ENCODE results near the gene SH3RF1.

Gene SH3RF1

DNA sequence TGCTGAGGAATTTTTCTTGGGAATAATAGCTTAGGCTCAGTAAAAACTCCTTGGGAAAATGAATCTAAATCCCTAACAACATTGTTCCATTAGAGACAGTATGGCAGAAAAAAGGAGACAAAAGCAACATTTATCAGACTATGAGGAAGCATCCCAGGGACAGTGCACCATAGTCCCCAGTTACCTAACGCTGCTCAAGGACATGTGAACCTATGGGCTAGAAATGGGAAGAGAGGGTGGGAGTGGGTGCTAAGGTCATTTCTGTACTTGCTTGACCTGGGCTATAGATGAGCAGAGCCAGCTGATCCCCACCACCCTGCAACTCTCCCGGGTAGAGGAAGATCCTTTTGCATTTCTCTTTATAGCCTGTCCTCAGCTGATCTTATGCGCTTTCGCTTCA is 162.5 kb downstream of the SH3RF1 start:
- no peaks in the 10 kb centered on the region for H3K4me1 ChIP-seq (ENCODE audit: low read depth, poor library complexity, severe bottlenecking)
- no peak overlapping the region for H2AFZ ChIP-seq (ENCODE audit: low read depth)
- no peak overlapping the region for H3K9ac ChIP-seq
- H3K79me2 ChIP-seq (ENCODE audit: insufficient read depth, low read depth), result no peaks in the 10 kb centered on the region
- H4K20me1 ChIP-seq (ENCODE audit: insufficient read depth), result no peaks in the 10 kb centered on the region
- H3K36me3 ChIP-seq (ENCODE audit: insufficient read depth), result no peaks in the 10 kb centered on the region
- no peak overlapping the region for H3K27ac ChIP-seq
- TF ChIP-seq, protein P1, sequence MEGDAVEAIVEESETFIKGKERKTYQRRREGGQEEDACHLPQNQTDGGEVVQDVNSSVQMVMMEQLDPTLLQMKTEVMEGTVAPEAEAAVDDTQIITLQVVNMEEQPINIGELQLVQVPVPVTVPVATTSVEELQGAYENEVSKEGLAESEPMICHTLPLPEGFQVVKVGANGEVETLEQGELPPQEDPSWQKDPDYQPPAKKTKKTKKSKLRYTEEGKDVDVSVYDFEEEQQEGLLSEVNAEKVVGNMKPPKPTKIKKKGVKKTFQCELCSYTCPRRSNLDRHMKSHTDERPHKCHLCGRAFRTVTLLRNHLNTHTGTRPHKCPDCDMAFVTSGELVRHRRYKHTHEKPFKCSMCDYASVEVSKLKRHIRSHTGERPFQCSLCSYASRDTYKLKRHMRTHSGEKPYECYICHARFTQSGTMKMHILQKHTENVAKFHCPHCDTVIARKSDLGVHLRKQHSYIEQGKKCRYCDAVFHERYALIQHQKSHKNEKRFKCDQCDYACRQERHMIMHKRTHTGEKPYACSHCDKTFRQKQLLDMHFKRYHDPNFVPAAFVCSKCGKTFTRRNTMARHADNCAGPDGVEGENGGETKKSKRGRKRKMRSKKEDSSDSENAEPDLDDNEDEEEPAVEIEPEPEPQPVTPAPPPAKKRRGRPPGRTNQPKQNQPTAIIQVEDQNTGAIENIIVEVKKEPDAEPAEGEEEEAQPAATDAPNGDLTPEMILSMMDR (conservative IDR thresholded peaks at IDR 0.05; ENCODE audit: low read depth, low read length), result no peak
- H3K27me3 ChIP-seq (ENCODE audit: insufficient read depth, low read depth), result no peaks in the 10 kb centered on the region
- no peak overlapping the region for H3K4me3 ChIP-seq (IDR thresholded peaks at IDR 0.05; ENCODE audit: insufficient read depth, low read depth, low read length)
- no peak overlapping the region for H3K4me2 ChIP-seq

DNA sequence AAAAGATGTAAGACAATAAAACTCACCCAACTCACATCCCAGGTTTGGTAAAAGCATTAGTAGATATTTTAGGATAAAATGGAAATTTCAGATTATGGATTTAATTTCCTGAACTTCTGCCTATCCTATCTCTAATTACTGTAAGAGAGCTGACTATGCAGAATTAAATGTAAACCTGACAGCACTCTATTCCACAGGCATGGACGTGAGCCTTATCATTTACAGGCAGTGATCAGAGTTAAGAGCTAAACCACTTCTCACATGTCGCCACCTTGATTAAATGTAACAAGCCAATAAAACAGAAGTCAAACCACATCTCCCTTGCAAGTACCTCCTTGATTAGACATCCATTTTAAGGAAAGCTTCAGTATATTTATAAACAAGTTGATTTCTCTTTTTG is 163.2 kb downstream of the SH3RF1 start:
- H3K4me1 ChIP-seq (ENCODE audit: low read depth, poor library complexity, severe bottlenecking), result no peaks in the 10 kb centered on the region
- TF ChIP-seq, protein P1 (conservative IDR thresholded peaks at IDR 0.05; ENCODE audit: low read depth, low read length), result no peak
- no peaks in the 10 kb centered on the region for H3K36me3 ChIP-seq (ENCODE audit: insufficient read depth)

DNA sequence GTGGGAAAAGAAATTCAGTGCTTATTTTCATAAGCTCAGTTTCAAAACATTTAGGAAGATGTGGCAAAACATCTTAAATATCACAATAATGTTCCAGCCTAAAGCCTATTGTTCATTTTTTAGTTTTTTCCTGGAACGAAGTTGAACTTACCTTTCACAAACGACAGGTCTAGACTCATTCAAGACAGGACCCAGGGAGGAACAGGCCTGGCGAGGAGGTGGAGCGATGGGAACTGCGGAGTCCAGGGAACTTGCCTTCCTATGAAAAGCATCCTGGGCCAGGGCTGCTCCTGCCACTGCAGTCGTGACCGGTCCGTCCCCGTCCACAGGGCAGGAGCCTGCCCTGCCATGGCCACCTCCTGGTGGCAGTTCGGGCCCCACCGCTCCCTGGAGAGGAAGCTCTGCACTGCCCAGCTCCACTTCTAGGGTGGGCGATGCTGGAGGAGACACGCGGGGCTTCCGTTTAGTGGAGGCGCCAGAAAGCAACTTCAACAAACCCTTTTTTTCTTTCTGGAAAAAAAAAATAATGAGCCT is 164.0 kb downstream of the SH3RF1 start:
- H3K79me2 ChIP-seq (ENCODE audit: insufficient read depth, low read depth), result no peaks in the 10 kb centered on the region
- no peaks in the 10 kb centered on the region for H4K20me1 ChIP-seq (ENCODE audit: insufficient read depth)
- H3K9ac ChIP-seq, result no peak overlapping the region
- H3K4me2 ChIP-seq, result no peak overlapping the region
- no peak overlapping the region for H3K4me3 ChIP-seq (IDR thresholded peaks at IDR 0.05; ENCODE audit: insufficient read depth, low read depth, low read length)
- no peaks in the 10 kb centered on the region for H3K4me1 ChIP-seq (ENCODE audit: low read depth, poor library complexity, severe bottlenecking)
- H3K27me3 ChIP-seq (ENCODE audit: insufficient read depth, low read depth), result no peaks in the 10 kb centered on the region
- TF ChIP-seq, protein P1 (conservative IDR thresholded peaks at IDR 0.05; ENCODE audit: low read depth, low read length), result no peak
- H3K36me3 ChIP-seq (ENCODE audit: insufficient read depth), result no peaks in the 10 kb centered on the region
- H2AFZ ChIP-seq (ENCODE audit: low read depth), result no peak overlapping the region
- H3K27ac ChIP-seq, result no peak overlapping the region

More for the DNA sequence above, 163.2 kb downstream of the SH3RF1 start:
- Histone ChIP-seq H3K4me3 (IDR thresholded peaks at IDR 0.05; ENCODE audit: insufficient read depth, low read depth, low read length) (no peak overlapping the region), H4K20me1 (ENCODE audit: insufficient read depth) (no peaks in the 10 kb centered on the region), H3K79me2 (ENCODE audit: insufficient read depth, low read depth) (no peaks in the 10 kb centered on the region), H3K27ac (no peak overlapping the region), H3K4me2 (no peak overlapping the region), H2AFZ (ENCODE audit: low read depth) (no peak overlapping the region), H3K9ac (no peak overlapping the region), H3K27me3 (ENCODE audit: insufficient read depth, low read depth) (no peaks in the 10 kb centered on the region)

DNA sequence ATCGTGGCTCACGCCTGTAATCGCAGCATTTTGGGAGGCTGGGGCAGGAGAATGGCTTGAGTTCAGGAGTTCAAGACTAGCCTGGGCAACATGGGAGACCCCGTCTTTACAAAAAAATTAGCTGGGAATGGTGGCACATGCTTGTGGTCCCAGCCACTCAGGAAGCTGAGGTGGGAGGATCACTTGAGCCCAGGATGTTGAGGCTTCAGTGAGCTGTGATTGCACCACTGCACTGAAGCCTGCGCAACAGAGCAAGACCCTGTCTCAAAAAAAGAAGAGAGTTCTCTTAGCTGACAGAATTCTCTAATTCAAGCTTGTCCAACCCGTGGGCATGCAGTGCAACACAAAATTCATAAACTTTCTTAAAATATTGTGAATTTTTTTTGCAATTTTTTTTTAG is 165.1 kb downstream of the SH3RF1 start:
- no peaks in the 10 kb centered on the region for H3K4me1 ChIP-seq (ENCODE audit: low read depth, poor library complexity, severe bottlenecking)
- no peak overlapping the region for H2AFZ ChIP-seq (ENCODE audit: low read depth)
- TF ChIP-seq, protein P1 (conservative IDR thresholded peaks at IDR 0.05; ENCODE audit: low read depth, low read length), result no peak
- no peaks in the 10 kb centered on the region for H3K27me3 ChIP-seq (ENCODE audit: insufficient read depth, low read depth)
- H3K4me3 ChIP-seq (IDR thresholded peaks at IDR 0.05; ENCODE audit: insufficient read depth, low read depth, low read length), result no peak overlapping the region
- no peak overlapping the region for H3K9ac ChIP-seq
- no peaks in the 10 kb centered on the region for H4K20me1 ChIP-seq (ENCODE audit: insufficient read depth)
- H3K79me2 ChIP-seq (ENCODE audit: insufficient read depth, low read depth), result no peaks in the 10 kb centered on the region
- no peak overlapping the region for H3K27ac ChIP-seq
- H3K36me3 ChIP-seq (ENCODE audit: insufficient read depth), result no peaks in the 10 kb centered on the region
- no peak overlapping the region for H3K4me2 ChIP-seq
